DMS114 treated with DMSO at 0.1 percent for 48 hours (cell line): ENCODE results near the gene KLF6.

Experiments
- DNase-seq: peaks from one replicate; lab custom pipeline; 2025; ENCODE audit not compliant: unreplicated experiment; lab: John Stamatoyannopoulos, UW

KLF6 gene

GRCh38 chr10:3811291-3811870, 26.4 kb upstream of the KLF6 start:
- DNase-seq: no peak

- no peak for DNase-seq
These were observed 23.7 kb upstream of the KLF6 start for GRCh38 chr10:3808689-3809199.

GRCh38 chr10:3807928-3808496, 23.0 kb upstream of the KLF6 start:
- DNase-seq: no peak

- DNase-seq: no peak
These were observed 22.4 kb upstream of the KLF6 start for GRCh38 chr10:3807211-3807927.

GRCh38 chr10:3806603-3807002, 21.6 kb upstream of the KLF6 start:
- no peak for DNase-seq

- DNase-seq: no peak
These were observed 20.9 kb upstream of the KLF6 start for GRCh38 chr10:3805791-3806461.

- no peak for DNase-seq
These were observed 20.3 kb upstream of the KLF6 start for GRCh38 chr10:3805201-3805790.

- no peak for DNase-seq
These were observed 19.1 kb upstream of the KLF6 start for GRCh38 chr10:3803927-3804741.

- no peak for DNase-seq
These were observed 18.4 kb upstream of the KLF6 start for GRCh38 chr10:3803295-3803926.

- no peak for DNase-seq
These were observed 17.7 kb upstream of the KLF6 start for GRCh38 chr10:3802526-3803265.

GRCh38 chr10:3801558-3802192, 16.7 kb upstream of the KLF6 start:
- DNase-seq: no peak

- no peak for DNase-seq
These were observed 15.6 kb upstream of the KLF6 start for GRCh38 chr10:3800586-3800985.

- DNase-seq: no peak
These were observed 12.7 kb upstream of the KLF6 start for GRCh38 chr10:3797750-3798149.

- no peak for DNase-seq
These were observed 8.5 kb upstream of the KLF6 start for GRCh38 chr10:3793553-3793952.

GRCh38 chr10:3792710-3793219, 7.8 kb upstream of the KLF6 start:
- no peak for DNase-seq

GRCh38 chr10:3791974-3792633, 7.1 kb upstream of the KLF6 start:
- no peak for DNase-seq

- no peak for DNase-seq
These were observed 5.8 kb upstream of the KLF6 start for GRCh38 chr10:3790858-3791257.

GRCh38 chr10:3790272-3790671, 5.3 kb upstream of the KLF6 start:
- no peak for DNase-seq
